H9 (cell line): ENCODE results near the gene WARS2. TPM values are rescaled to one million over a fixed set of nuclear protein-coding genes. Genes with fewer than 3 reads are reported as not detected.

Experiments used
- DNase-seq: peaks from one replicate; pipeline ENCODE4 v3.0.0-alpha.2; 2017
- H2AFZ ChIP-seq: one replicate; pipeline ENCODE4 v1.6.1; 2013; ENCODE audit warnings: mild to moderate bottlenecking, low read length, control low read depth, moderate library complexity
- H2AK5ac ChIP-seq: 2 replicates; pipeline ENCODE4 v1.6.1; 2013; ENCODE audit warnings: low read length, control low read depth, mixed read lengths; ENCODE audit not compliant: insufficient read length
- H2BK120ac ChIP-seq: one replicate; pipeline ENCODE4 v1.6.1; 2013; ENCODE audit warnings: low read depth, mild to moderate bottlenecking, low read length, control low read depth, inconsistent platforms; ENCODE audit not compliant: poor library complexity, severe bottlenecking
- H2BK12ac ChIP-seq: 2 replicates; pipeline ENCODE4 v1.6.1; 2013; ENCODE audit warnings: low read length, control low read depth, mixed read lengths, low read depth; ENCODE audit not compliant: insufficient read length
- H2BK15ac ChIP-seq: 2 replicates; pipeline ENCODE4 v1.6.1; 2013; ENCODE audit warnings: low read depth, low read length, control low read depth
- H2BK20ac ChIP-seq: one replicate; pipeline ENCODE4 v1.6.1; 2013; ENCODE audit warnings: low read depth, mild to moderate bottlenecking, low read length, control low read depth, inconsistent platforms; ENCODE audit not compliant: poor library complexity, severe bottlenecking
- H2BK5ac ChIP-seq: 2 replicates; pipeline ENCODE4 v1.6.1; 2013; ENCODE audit warnings: low read length, control low read depth, mixed read lengths; ENCODE audit not compliant: insufficient read length
- H3K14ac ChIP-seq: 2 replicates; pipeline ENCODE4 v1.6.1; 2013; ENCODE audit warnings: low read length, control low read depth; ENCODE audit not compliant: insufficient read depth
- H3K18ac ChIP-seq: 2 replicates; pipeline ENCODE4 v1.6.1; 2013; ENCODE audit warnings: low read depth, mild to moderate bottlenecking, mixed read lengths, low read length, control low read depth; ENCODE audit not compliant: insufficient read length
- H3K23ac ChIP-seq: 2 replicates; pipeline ENCODE4 v1.6.1; 2013; ENCODE audit warnings: low read length, control low read depth, mixed read lengths, low read depth; ENCODE audit not compliant: insufficient read length
- H3K23me2 ChIP-seq: 2 replicates; pipeline ENCODE4 v1.6.1; 2013; ENCODE audit warnings: low read depth, mild to moderate bottlenecking, mixed read lengths, low read length, control low read depth; ENCODE audit not compliant: insufficient read length, poor library complexity, severe bottlenecking
- H3K27ac ChIP-seq: 2 replicates; pipeline ENCODE4 v1.5.1; 2013; ENCODE audit warnings: low read length, control low read depth, mixed read lengths, low read depth; ENCODE audit not compliant: insufficient read length
- H3K27me3 ChIP-seq: 2 replicates; pipeline ENCODE4 v1.6.1; 2013; ENCODE audit warnings: low read length, control low read depth, inconsistent platforms; ENCODE audit not compliant: insufficient read depth
- H3K4ac ChIP-seq: 2 replicates; pipeline ENCODE4 v1.6.1; 2013; ENCODE audit warnings: low read depth, mild to moderate bottlenecking, control low read depth, inconsistent platforms, low read length, moderate library complexity
- H3K4me1 ChIP-seq: 2 replicates; pipeline ENCODE4 v1.6.1; 2013; ENCODE audit warnings: low read length, control low read depth, inconsistent platforms; ENCODE audit not compliant: insufficient read depth
- H3K4me2 ChIP-seq: 2 replicates; pipeline ENCODE4 v1.6.1; 2013; ENCODE audit warnings: low read length, control low read depth, mixed read lengths; ENCODE audit not compliant: insufficient read length, insufficient read depth
- H3K56ac ChIP-seq: 2 replicates; pipeline ENCODE4 v1.6.1; 2013; ENCODE audit warnings: low read depth, mild to moderate bottlenecking, mixed read lengths, low read length, control low read depth; ENCODE audit not compliant: insufficient read length
- H3K79me1 ChIP-seq: 2 replicates; pipeline ENCODE4 v1.6.1; 2013; ENCODE audit warnings: low read depth, mild to moderate bottlenecking, moderate library complexity, low read length, control low read depth, inconsistent platforms; ENCODE audit not compliant: insufficient read depth, poor library complexity, severe bottlenecking
- H3K79me2 ChIP-seq: 2 replicates; pipeline ENCODE4 v1.6.1; 2013; ENCODE audit warnings: low read length, control low read depth, inconsistent platforms; ENCODE audit not compliant: insufficient read depth
- H3K9ac ChIP-seq: 2 replicates; pipeline ENCODE4 v1.6.1; 2013; ENCODE audit warnings: low read length, control low read depth, mixed read lengths; ENCODE audit not compliant: insufficient read length; ENCODE audit errors: extremely low read depth
- H3K9me3 ChIP-seq: one replicate; pipeline ENCODE4 v1.6.1; 2013; ENCODE audit warnings: low read depth, low read length, inconsistent platforms; ENCODE audit not compliant: control insufficient read depth
- H3T11ph ChIP-seq: one replicate; pipeline ENCODE4 v1.6.1; 2013; ENCODE audit warnings: mild to moderate bottlenecking, low read length, control low read depth, inconsistent platforms
- H4K20me1 ChIP-seq: one replicate; pipeline ENCODE4 v1.6.1; 2013; ENCODE audit not compliant: control insufficient read depth, insufficient read length, insufficient read depth
- H4K5ac ChIP-seq: 2 replicates; pipeline ENCODE4 v1.6.1; 2013; ENCODE audit warnings: low read depth, mild to moderate bottlenecking, mixed read lengths, low read length, control low read depth; ENCODE audit not compliant: insufficient read length
- H4K8ac ChIP-seq: replicated peaks from 2 replicates; pipeline ENCODE4 v1.6.1; 2013; ENCODE audit warnings: low read length, control low read depth, mixed read lengths, low read depth; ENCODE audit not compliant: insufficient read length
- H4K91ac ChIP-seq: 2 replicates; pipeline ENCODE4 v1.6.1; 2013; ENCODE audit warnings: low read depth, mild to moderate bottlenecking, moderate library complexity, mixed read lengths, low read length, control low read depth; ENCODE audit not compliant: insufficient read length
- H3K27ac Mint-ChIP-seq, 3 experiments: 2 replicates in 2 of 3; 3 replicates in 1 of 3; pipeline ENCODE4 v1.8.0; 2020 to 2021; ENCODE audit warnings: mixed read lengths in 3 of 3, mild to moderate bottlenecking in 1 of 3, moderate library complexity in 1 of 3
- H3K27me3 Mint-ChIP-seq: 2 replicates; pipeline ENCODE4 v1.8.0; 2021; ENCODE audit warnings: low read depth, mild to moderate bottlenecking, moderate library complexity, mixed read lengths
- H3K36me3 Mint-ChIP-seq, 3 experiments: 2 replicates in 2 of 3; 3 replicates in 1 of 3; pipeline ENCODE4 v1.8.0; 2020 to 2021; ENCODE audit warnings: low read depth in 3 of 3, mixed read lengths in 3 of 3; ENCODE audit not compliant: insufficient read depth in 1 of 3
- H3K4me1 Mint-ChIP-seq, 2 experiments: 2 replicates each; pipeline ENCODE4 v1.8.0; 2020; ENCODE audit warnings: mixed read lengths in 2 of 2
- H3K4me3 Mint-ChIP-seq, 2 experiments: 2 replicates in 1 of 2; 3 replicates in 1 of 2; pipeline ENCODE4 v1.8.0; 2020 to 2021; ENCODE audit warnings: mild to moderate bottlenecking in 2 of 2, mixed read lengths in 2 of 2, moderate library complexity in 1 of 2
- H3K9me3 Mint-ChIP-seq, 2 experiments: 2 replicates in 1 of 2; 3 replicates in 1 of 2; pipeline ENCODE4 v1.8.0; 2020; ENCODE audit warnings: mild to moderate bottlenecking in 2 of 2, mixed read lengths in 2 of 2, moderate library complexity in 1 of 2
- CTCF ChIP-seq: fragments of 200-600 bp; sonication (generic); conservative IDR thresholded peaks from 3 replicates; pipeline ENCODE4 v1.8.0; 2021; ENCODE audit warnings: antibody characterized with exemption, mild to moderate bottlenecking
- WGBS: extraction: QIAGEN DNeasy Blood & Tissue Kit; methylation state at CpG from one replicate; pipeline ENCODE4 v1.1.7; 2013; ENCODE audit warnings: missing lambda C conversion rate, low lambda C conversion rate, mixed read lengths; ENCODE audit not compliant: insufficient read length; ENCODE audit errors: extremely low coverage; 5-methylcytosine and 5-hydroxymethylcytosine counted together
- total RNA-seq: library from RNA; stranded (reverse); gene quantifications from 2 replicates; pipeline ENCODE4 v1.2.1, GENCODE V29; 2021

Gene WARS2
- total RNA-seq, 1 experiment from 2014 or later: 9.7 TPM

GRCh38 chr1:119108988-119109387, 31.5 kb downstream of the WARS2 start:
- no CpG with 5 or more reads among the region's 1 CpG for WGBS
- no peaks in the 10 kb centered on the region for H3K9me3 ChIP-seq
- no peak for DNase-seq
- no peak overlapping the region for H4K91ac ChIP-seq
- H3K79me1 ChIP-seq: no peaks in the 10 kb centered on the region
- no peak overlapping the region for H3K14ac ChIP-seq
- H3K27me3 ChIP-seq: no peaks in the 10 kb centered on the region
- no peak overlapping the region for H3K9ac ChIP-seq
- H4K5ac ChIP-seq: no peak overlapping the region
- H3T11ph ChIP-seq: no peak overlapping the region
- H3K23ac ChIP-seq: no peak overlapping the region
- Mint-ChIP-seq H3K4me1 (no peaks in the 10 kb centered on the region), H3K4me3 (no peak overlapping the region), H3K9me3 (no peaks in the 10 kb centered on the region), H3K27me3 (no peaks in the 10 kb centered on the region), H3K36me3 (no peaks in the 10 kb centered on the region), H3K27ac (no peak overlapping the region)
- no peak overlapping the region for H2BK15ac ChIP-seq
- H3K79me2 ChIP-seq: no peaks in the 10 kb centered on the region
- no peak overlapping the region for H4K8ac ChIP-seq
- no peaks in the 10 kb centered on the region for H3K4me1 ChIP-seq
- H3K23me2 ChIP-seq: no peaks in the 10 kb centered on the region
- H3K27ac ChIP-seq: no peak overlapping the region
- no peak overlapping the region for H2BK20ac ChIP-seq
- no peak overlapping the region for H2BK120ac ChIP-seq
- no peak overlapping the region for H3K4ac ChIP-seq
- no peak overlapping the region for H2BK12ac ChIP-seq
- H2AFZ ChIP-seq: no peak overlapping the region
- H3K4me2 ChIP-seq: no peak overlapping the region
- no peak for TF ChIP-seq CTCF
- no peak overlapping the region for H2AK5ac ChIP-seq
- H3K18ac ChIP-seq: no peak overlapping the region
- H3K56ac ChIP-seq: no peak overlapping the region
- no peaks in the 10 kb centered on the region for H4K20me1 ChIP-seq
- no peak overlapping the region for H2BK5ac ChIP-seq
